ENCODE measurements around the gene RNF112.

RNF112 gene

DNA sequence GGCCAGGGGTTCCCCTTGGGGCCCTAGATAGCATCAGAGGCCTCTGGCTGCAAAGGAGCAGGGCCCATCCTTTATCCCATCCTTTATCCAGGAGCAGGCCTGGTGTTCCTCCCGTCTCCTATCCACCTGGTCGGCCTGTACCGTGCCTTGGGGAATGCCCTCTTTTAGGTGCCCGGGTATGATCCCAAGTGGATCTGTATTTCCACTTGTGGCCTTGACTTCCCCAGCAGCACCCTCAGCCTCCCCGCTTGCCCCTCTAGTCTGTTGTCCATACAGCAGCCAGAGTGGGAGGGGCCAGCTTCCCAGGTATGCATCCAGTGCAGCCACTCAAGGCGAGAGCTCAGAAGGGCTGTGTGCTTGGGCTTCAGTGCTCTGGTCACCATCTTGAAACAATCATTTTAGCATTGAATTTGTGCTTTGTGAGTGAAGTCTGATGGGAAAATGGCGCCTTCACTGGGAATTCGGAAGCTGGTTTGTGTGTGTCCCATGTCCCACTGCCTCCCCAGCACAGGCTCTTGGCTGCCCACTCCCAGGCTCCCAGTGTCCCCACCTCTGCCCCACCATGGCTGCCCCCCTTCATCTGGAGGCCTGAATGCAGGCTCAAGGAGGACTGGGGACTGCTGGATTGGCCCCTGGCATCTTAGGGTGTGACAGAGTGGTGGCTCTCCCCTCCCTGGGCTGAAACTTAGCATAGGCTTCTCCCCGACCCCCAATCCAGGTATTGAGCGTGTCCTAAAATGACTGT, 3.3 kb upstream of the RNF112 start:
- Histone ChIP-seq H3K27me3 (ENCODE audit: insufficient read depth, low read length) (no peaks in the 10 kb centered on the region), H3K4me3 (ENCODE audit: low read depth, low read length) (no peak overlapping the region), H3K27ac (ENCODE audit: low read depth, low read length) (no peak overlapping the region), H3K79me2 (ENCODE audit: control insufficient read depth, insufficient read depth, low read length, unreplicated experiment) (no peaks in the 10 kb centered on the region), H3K4me1 (ENCODE audit: control insufficient read depth, insufficient read depth, low read length, unreplicated experiment) (peaks cover 13% of the 10 kb centered on the region), H2AFZ (ENCODE audit: low read length, unreplicated experiment) (no peak overlapping the region), H3K36me3 (ENCODE audit: insufficient read depth, low read length) (no peaks in the 10 kb centered on the region)

DNA sequence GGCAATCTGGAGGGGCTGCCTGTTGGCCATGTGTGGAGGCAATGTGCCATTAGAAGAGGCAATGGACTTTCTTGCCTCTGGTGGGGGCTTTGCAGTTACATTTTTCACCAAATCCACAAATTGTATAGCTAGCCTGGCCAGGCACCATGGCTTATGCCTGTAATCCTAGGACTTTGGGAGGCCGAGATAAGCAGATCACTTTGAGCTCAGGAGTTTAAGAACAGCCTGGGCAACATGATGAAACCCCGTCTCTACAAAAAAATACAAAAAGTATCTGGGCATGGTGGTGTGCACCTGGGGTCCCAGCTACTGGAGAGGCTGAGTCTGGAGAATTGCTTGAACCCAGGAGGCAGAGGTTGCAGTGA, 2.7 kb upstream of the RNF112 start:
- Histone ChIP-seq H3K27ac (ENCODE audit: low read depth, low read length) (no peak overlapping the region), H3K4me3 (ENCODE audit: low read depth, low read length) (no peak overlapping the region), H3K79me2 (ENCODE audit: control insufficient read depth, insufficient read depth, low read length, unreplicated experiment) (no peaks in the 10 kb centered on the region), H2AFZ (ENCODE audit: low read length, unreplicated experiment) (no peak overlapping the region), H3K4me1 (ENCODE audit: control insufficient read depth, insufficient read depth, low read length, unreplicated experiment) (peaks cover 13% of the 10 kb centered on the region), H3K27me3 (ENCODE audit: insufficient read depth, low read length) (no peaks in the 10 kb centered on the region), H3K36me3 (ENCODE audit: insufficient read depth, low read length) (no peaks in the 10 kb centered on the region)

DNA sequence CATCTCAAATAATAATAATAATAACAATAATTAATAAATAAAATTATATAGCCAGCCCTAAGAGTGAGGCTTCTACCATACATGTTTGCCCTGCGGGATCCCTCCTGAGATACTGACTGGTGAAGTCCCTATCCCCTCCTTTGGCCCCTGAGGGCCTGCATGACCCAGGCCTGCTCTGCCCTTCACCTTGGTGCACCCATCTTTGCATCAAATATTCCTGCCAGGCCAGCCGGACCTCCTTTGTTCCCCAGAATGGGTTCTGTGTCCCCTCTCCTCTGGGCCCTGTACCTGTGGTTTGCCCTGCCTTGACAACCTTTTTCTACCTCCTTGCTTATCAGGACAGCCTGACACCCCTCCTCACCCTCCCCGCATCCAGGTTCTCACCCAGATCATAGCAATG, 2.0 kb upstream of the RNF112 start:
- H3K79me2 ChIP-seq (ENCODE audit: control insufficient read depth, insufficient read depth, low read length, unreplicated experiment) = no peaks in the 10 kb centered on the region

DNA sequence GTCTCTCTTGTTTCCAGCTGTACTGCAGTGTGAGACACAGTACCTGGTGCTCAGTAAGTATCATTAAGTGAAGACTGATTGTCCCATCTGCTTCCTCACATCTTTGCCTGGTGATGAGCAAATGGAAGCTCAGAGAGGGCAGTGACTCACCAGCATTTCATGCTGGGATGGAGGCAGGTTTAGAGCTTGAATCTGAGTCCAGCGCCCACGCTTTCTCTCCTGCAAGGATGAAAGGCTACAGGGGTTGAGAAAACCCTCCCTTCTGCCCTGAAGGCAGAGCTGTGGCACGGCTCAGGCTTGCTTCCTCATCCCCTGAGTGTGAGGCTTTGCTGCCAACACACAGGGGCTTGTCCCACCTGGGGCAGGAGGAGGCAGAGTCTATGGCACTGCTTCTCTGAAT, 1.5 kb upstream of the RNF112 start:
- no peaks in the 10 kb centered on the region for H3K27me3 ChIP-seq (ENCODE audit: insufficient read depth, low read length)
- peaks cover 13% of the 10 kb centered on the region for H3K4me1 ChIP-seq (ENCODE audit: control insufficient read depth, insufficient read depth, low read length, unreplicated experiment)
- H2AFZ ChIP-seq (ENCODE audit: low read length, unreplicated experiment) = no peak overlapping the region
- no peaks in the 10 kb centered on the region for H3K36me3 ChIP-seq (ENCODE audit: insufficient read depth, low read length)
- no peak overlapping the region for H3K27ac ChIP-seq (ENCODE audit: low read depth, low read length)
- no peak overlapping the region for H3K4me3 ChIP-seq (ENCODE audit: low read depth, low read length)
- H3K79me2 ChIP-seq (ENCODE audit: control insufficient read depth, insufficient read depth, low read length, unreplicated experiment) = no peaks in the 10 kb centered on the region

More for the DNA sequence above, 2.0 kb upstream of the RNF112 start:
- H3K36me3 ChIP-seq (ENCODE audit: insufficient read depth, low read length) = no peaks in the 10 kb centered on the region
- H2AFZ ChIP-seq (ENCODE audit: low read length, unreplicated experiment) = no peak overlapping the region
- no peak overlapping the region for H3K4me3 ChIP-seq (ENCODE audit: low read depth, low read length)
- H3K27me3 ChIP-seq (ENCODE audit: insufficient read depth, low read length) = no peaks in the 10 kb centered on the region
- H3K27ac ChIP-seq (ENCODE audit: low read depth, low read length) = no peak overlapping the region
- H3K4me1 ChIP-seq (ENCODE audit: control insufficient read depth, insufficient read depth, low read length, unreplicated experiment) = peaks cover 13% of the 10 kb centered on the region

- Histone ChIP-seq H3K4me1 (ENCODE audit: control insufficient read depth, insufficient read depth, low read length, unreplicated experiment) (peaks cover 13% of the 10 kb centered on the region), H2AFZ (ENCODE audit: low read length, unreplicated experiment) (no peak overlapping the region)
Measured at GRCh38 chr17:19410091-19410490, 941 bp upstream of the RNF112 start.

DNA sequence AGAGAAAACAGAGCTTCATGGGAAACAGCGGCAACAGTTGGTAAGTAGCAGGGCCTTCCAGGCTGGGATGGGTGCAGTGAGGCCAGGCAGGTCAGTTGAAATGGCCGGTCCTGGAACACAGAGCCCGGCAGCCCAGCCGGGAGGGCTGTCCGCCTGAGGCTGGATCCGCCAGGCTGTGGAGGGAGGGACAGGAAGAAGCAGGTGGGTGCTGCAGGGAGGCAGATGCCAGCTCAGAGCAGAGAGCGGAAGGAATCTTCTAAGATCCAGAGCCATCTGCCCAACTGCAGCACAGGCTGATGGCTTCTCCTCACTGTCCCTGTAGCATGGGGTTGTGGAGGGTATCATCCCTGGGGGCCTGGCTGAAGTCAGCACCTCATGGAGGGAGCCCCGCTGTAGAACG, 599 bp downstream of the RNF112 start:
- no peak overlapping the region for H3K27ac ChIP-seq (ENCODE audit: low read depth, low read length)
- no peaks in the 10 kb centered on the region for H3K27me3 ChIP-seq (ENCODE audit: insufficient read depth, low read length)
- H3K4me3 ChIP-seq (ENCODE audit: low read depth, low read length) = no peak overlapping the region
- H3K4me1 ChIP-seq (ENCODE audit: control insufficient read depth, insufficient read depth, low read length, unreplicated experiment) = peaks cover 13% of the 10 kb centered on the region
- H2AFZ ChIP-seq (ENCODE audit: low read length, unreplicated experiment) = no peak overlapping the region
- no peaks in the 10 kb centered on the region for H3K79me2 ChIP-seq (ENCODE audit: control insufficient read depth, insufficient read depth, low read length, unreplicated experiment)
- H3K36me3 ChIP-seq (ENCODE audit: insufficient read depth, low read length) = no peaks in the 10 kb centered on the region

More at GRCh38 chr17:19410091-19410490, 941 bp upstream of the RNF112 start:
- Histone ChIP-seq H3K4me3 (ENCODE audit: low read depth, low read length) (no peak overlapping the region), H3K27me3 (ENCODE audit: insufficient read depth, low read length) (no peaks in the 10 kb centered on the region), H3K27ac (ENCODE audit: low read depth, low read length) (no peak overlapping the region), H3K36me3 (ENCODE audit: insufficient read depth, low read length) (no peaks in the 10 kb centered on the region), H3K79me2 (ENCODE audit: control insufficient read depth, insufficient read depth, low read length, unreplicated experiment) (no peaks in the 10 kb centered on the region)

DNA sequence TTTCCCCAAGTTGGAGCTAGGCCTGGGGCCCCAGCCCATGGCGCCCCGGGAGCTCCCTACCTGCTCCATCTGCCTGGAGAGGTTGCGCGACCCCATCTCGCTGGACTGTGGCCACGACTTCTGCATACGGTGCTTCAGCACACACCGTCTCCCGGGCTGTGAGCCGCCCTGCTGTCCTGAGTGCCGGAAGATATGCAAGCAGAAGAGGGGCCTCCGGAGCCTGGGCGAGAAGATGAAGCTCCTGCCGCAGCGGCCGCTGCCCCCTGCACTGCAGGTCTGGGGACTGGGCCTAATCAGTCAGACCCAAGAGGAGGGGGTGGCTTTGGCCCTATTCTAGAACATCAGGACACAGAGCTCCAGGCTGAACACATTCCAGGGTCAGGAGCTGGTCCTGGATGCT, 1.5 kb downstream of the RNF112 start:
- Histone ChIP-seq H3K4me3 (ENCODE audit: low read depth, low read length) (no peak overlapping the region), H3K36me3 (ENCODE audit: insufficient read depth, low read length) (no peaks in the 10 kb centered on the region), H3K4me1 (ENCODE audit: control insufficient read depth, insufficient read depth, low read length, unreplicated experiment) (peaks cover 14% of the 10 kb centered on the region), H3K27ac (ENCODE audit: low read depth, low read length) (no peak overlapping the region), H3K27me3 (ENCODE audit: insufficient read depth, low read length) (no peaks in the 10 kb centered on the region), H2AFZ (ENCODE audit: low read length, unreplicated experiment) (no peak overlapping the region), H3K79me2 (ENCODE audit: control insufficient read depth, insufficient read depth, low read length, unreplicated experiment) (no peaks in the 10 kb centered on the region)

- Histone ChIP-seq H2AFZ (ENCODE audit: low read length, unreplicated experiment) (no peak overlapping the region), H3K36me3 (ENCODE audit: insufficient read depth, low read length) (no peaks in the 10 kb centered on the region), H3K27ac (ENCODE audit: low read depth, low read length) (no peak overlapping the region), H3K4me3 (ENCODE audit: low read depth, low read length) (no peak overlapping the region), H3K79me2 (ENCODE audit: control insufficient read depth, insufficient read depth, low read length, unreplicated experiment) (no peaks in the 10 kb centered on the region), H3K27me3 (ENCODE audit: insufficient read depth, low read length) (no peaks in the 10 kb centered on the region), H3K4me1 (ENCODE audit: control insufficient read depth, insufficient read depth, low read length, unreplicated experiment) (peaks cover 19% of the 10 kb centered on the region)
Measured at GRCh38 chr17:19412984-19413383, 2.0 kb downstream of the RNF112 start.

DNA sequence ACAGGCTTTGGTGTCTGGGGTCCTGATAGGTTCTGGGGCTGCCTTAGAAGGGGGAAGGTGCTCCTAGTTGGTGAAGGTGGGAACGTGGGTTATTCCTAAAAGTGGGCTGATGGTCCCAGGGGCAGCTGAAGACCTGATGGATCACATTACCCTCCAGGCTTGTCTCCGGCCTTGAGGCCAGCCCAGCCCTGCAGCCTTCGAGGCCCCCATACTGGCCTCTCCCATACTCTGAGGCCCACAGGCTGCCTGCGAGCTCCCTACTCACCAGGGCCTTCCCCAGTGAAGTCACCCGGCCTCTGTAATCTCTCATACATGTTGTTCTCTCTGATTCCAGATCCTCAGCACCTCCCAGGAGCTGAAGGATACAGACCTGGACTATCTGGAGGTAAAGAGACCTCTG, 2.7 kb downstream of the RNF112 start:
- no peak overlapping the region for H3K4me3 ChIP-seq (ENCODE audit: low read depth, low read length)
- no peak overlapping the region for H3K27ac ChIP-seq (ENCODE audit: low read depth, low read length)
- no peaks in the 10 kb centered on the region for H3K79me2 ChIP-seq (ENCODE audit: control insufficient read depth, insufficient read depth, low read length, unreplicated experiment)
- peaks cover 26% of the 10 kb centered on the region for H3K4me1 ChIP-seq (ENCODE audit: control insufficient read depth, insufficient read depth, low read length, unreplicated experiment)
- no peaks in the 10 kb centered on the region for H3K27me3 ChIP-seq (ENCODE audit: insufficient read depth, low read length)
- no peaks in the 10 kb centered on the region for H3K36me3 ChIP-seq (ENCODE audit: insufficient read depth, low read length)
- H2AFZ ChIP-seq (ENCODE audit: low read length, unreplicated experiment) = no peak overlapping the region

GRCh38 chr17:19414396-19415280, 3.6 kb downstream of the RNF112 start:
- peaks cover 22% of the 10 kb centered on the region for H3K4me1 ChIP-seq (ENCODE audit: control insufficient read depth, insufficient read depth, low read length, unreplicated experiment)
- no peak overlapping the region for H3K4me3 ChIP-seq (ENCODE audit: low read depth, low read length)
- no peak overlapping the region for H3K27ac ChIP-seq (ENCODE audit: low read depth, low read length)
- H3K36me3 ChIP-seq (ENCODE audit: insufficient read depth, low read length) = no peaks in the 10 kb centered on the region
- no peak overlapping the region for H2AFZ ChIP-seq (ENCODE audit: low read length, unreplicated experiment)
- H3K27me3 ChIP-seq (ENCODE audit: insufficient read depth, low read length) = no peaks in the 10 kb centered on the region
- no peaks in the 10 kb centered on the region for H3K79me2 ChIP-seq (ENCODE audit: control insufficient read depth, insufficient read depth, low read length, unreplicated experiment)

DNA sequence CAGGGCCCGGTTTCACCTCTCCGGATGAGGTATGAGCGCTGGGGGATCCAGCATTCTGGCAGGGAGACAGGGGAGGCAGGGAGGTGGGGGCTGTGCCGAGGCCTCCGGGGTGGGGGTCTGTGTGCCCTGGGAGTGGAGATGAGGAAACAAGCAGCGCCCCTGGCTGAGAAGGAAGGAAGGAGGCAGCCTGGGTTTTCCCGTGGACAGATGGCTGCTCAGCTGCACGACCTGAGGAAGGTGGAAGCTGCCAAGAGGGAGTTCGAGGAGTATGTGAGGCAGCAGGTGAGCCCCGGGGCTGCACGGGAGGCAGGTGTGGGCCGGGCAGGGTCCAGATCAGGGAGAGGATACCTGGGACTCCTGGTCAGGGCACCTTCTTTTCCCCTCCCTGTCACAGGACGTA, 4.3 kb downstream of the RNF112 start:
- Histone ChIP-seq H3K79me2 (ENCODE audit: control insufficient read depth, insufficient read depth, low read length, unreplicated experiment) (no peaks in the 10 kb centered on the region), H3K4me1 (ENCODE audit: control insufficient read depth, insufficient read depth, low read length, unreplicated experiment) (peaks cover 17% of the 10 kb centered on the region), H2AFZ (ENCODE audit: low read length, unreplicated experiment) (no peak overlapping the region), H3K27ac (ENCODE audit: low read depth, low read length) (no peak overlapping the region), H3K4me3 (ENCODE audit: low read depth, low read length) (no peak overlapping the region), H3K36me3 (ENCODE audit: insufficient read depth, low read length) (no peaks in the 10 kb centered on the region), H3K27me3 (ENCODE audit: insufficient read depth, low read length) (no peaks in the 10 kb centered on the region)

Measured in ACC112 (cell line).